ENCODE measurements around the gene MAD1L1. TPM values are rescaled to one million over a fixed set of nuclear protein-coding genes. Genes with fewer than 3 reads are reported as not detected.

The MAD1L1 gene
- total and polyA plus RNA-seq, 2 donors (not counting 3 experiments of a cell fraction or from before 2014, with no cell fraction given), result 34.1 to 42.3 TPM

GRCh38 chr7:1767524-1767923 is 465.2 kb downstream of the MAD1L1 start:
- no peak for FAIRE-seq
- H3K4me3 ChIP-seq (replicated peaks in 1 of 3; ENCODE audit: insufficient read depth in 1 of 3, low read depth in 1 of 3, low read length in 3 of 3), result no peak overlapping the region
- no peaks in the 10 kb centered on the region for H3K9me3 ChIP-seq (replicated peaks; ENCODE audit: control insufficient read depth, insufficient read depth, low read length)
- no peaks in the 10 kb centered on the region for H3K79me2 ChIP-seq (ENCODE audit: control insufficient read depth, insufficient read depth, low read length)
- H3K36me3 ChIP-seq (ENCODE audit: control insufficient read depth in 2 of 2, extremely low read depth in 1 of 2, insufficient read depth in 2 of 2, low read length in 2 of 2), result no peaks in the 10 kb centered on the region
- CTCF ChIA-PET, result no interaction called here
- no peaks in the 10 kb centered on the region for H3K9me1 ChIP-seq (replicated peaks; ENCODE audit: control insufficient read depth, extremely low read depth, insufficient read depth, low read length)
- no TSS peak for BruUV-seq (replicated peaks)
- no peaks in the 10 kb centered on the region for H4K20me1 ChIP-seq (replicated peaks; ENCODE audit: control insufficient read depth, extremely low read depth, insufficient read depth, low read length)
- DNase-seq (ENCODE audit: low read depth, low spot score), result no peak
- POLR2A ChIA-PET, result no interaction called here
- H3K27ac ChIP-seq (ENCODE audit: insufficient read depth, low read depth, low read length), result no peak overlapping the region
- no peaks in the 10 kb centered on the region for H3K4me1 ChIP-seq (ENCODE audit: control insufficient read depth, extremely low read depth, insufficient read depth, low read length)
- no peak for TF ChIP-seq GATA2 (IDR thresholded peaks at IDR 0.05; ENCODE audit: insufficient read depth, insufficient read length, low read depth, low read length)
- no peak for TF ChIP-seq POLR2AphosphoS5 (IDR thresholded peaks at IDR 0.05; ENCODE audit: insufficient read depth, low read depth, low read length)
- no peak for TF ChIP-seq FOS (IDR thresholded peaks at IDR 0.05; ENCODE audit: borderline replicate concordance, insufficient read depth, low read length)
- TF ChIP-seq, protein P1, sequence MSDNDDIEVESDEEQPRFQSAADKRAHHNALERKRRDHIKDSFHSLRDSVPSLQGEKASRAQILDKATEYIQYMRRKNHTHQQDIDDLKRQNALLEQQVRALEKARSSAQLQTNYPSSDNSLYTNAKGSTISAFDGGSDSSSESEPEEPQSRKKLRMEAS (IDR thresholded peaks at IDR 0.05; ENCODE audit: insufficient read depth, insufficient read length), result no peak
- TF ChIP-seq POLR2A (IDR thresholded peaks at IDR 0.05; ENCODE audit: low read depth, low read length), result no peak
- TF ChIP-seq MYC (IDR thresholded peaks at IDR 0.05; ENCODE audit: low read depth, low read length), result no peak
- TF ChIP-seq, protein P2, sequence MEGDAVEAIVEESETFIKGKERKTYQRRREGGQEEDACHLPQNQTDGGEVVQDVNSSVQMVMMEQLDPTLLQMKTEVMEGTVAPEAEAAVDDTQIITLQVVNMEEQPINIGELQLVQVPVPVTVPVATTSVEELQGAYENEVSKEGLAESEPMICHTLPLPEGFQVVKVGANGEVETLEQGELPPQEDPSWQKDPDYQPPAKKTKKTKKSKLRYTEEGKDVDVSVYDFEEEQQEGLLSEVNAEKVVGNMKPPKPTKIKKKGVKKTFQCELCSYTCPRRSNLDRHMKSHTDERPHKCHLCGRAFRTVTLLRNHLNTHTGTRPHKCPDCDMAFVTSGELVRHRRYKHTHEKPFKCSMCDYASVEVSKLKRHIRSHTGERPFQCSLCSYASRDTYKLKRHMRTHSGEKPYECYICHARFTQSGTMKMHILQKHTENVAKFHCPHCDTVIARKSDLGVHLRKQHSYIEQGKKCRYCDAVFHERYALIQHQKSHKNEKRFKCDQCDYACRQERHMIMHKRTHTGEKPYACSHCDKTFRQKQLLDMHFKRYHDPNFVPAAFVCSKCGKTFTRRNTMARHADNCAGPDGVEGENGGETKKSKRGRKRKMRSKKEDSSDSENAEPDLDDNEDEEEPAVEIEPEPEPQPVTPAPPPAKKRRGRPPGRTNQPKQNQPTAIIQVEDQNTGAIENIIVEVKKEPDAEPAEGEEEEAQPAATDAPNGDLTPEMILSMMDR (IDR thresholded peaks at IDR 0.05; ENCODE audit: extremely low read depth in 1 of 2, insufficient read depth in 1 of 2, low read depth in 1 of 2, low read length in 2 of 2), result no peak
- no peak for TF ChIP-seq EZH2 (IDR thresholded peaks at IDR 0.05; ENCODE audit: borderline replicate concordance, low read depth, low read length, severe bottlenecking)
- no peak for TF ChIP-seq JUN (IDR thresholded peaks at IDR 0.05; ENCODE audit: borderline replicate concordance, insufficient read depth, insufficient read length, low read depth)
- H3K9ac ChIP-seq (replicated peaks; ENCODE audit: extremely low read depth, insufficient read depth, low read length), result no peak overlapping the region
- dilution Hi-C loops (cut with MboI; ENCODE audit: extremely low pct_ligation_motif_present, low sequenced_read_pairs) (no loop called here), intact Hi-C loops (cut with micrococcal nuclease) (no loop called here)
- H3K27me3 ChIP-seq (ENCODE audit: control insufficient read depth in 2 of 2, insufficient read depth in 2 of 2, low read length in 2 of 2), result no peaks in the 10 kb centered on the region
- H3K4me2 ChIP-seq (ENCODE audit: insufficient read depth, low read length), result no peak overlapping the region
- H2AFZ ChIP-seq (ENCODE audit: low read depth, low read length), result no peak overlapping the region

Small RNA genes lying within 50 kb of the gene (microRNA-seq; reads per million reads assigned to microRNA genes)
- gene MIR4655 (ENCODE audit: borderline number of aligned reads, borderline replicate concordance) (not detected), gene MIR6836 (ENCODE audit: borderline number of aligned reads, borderline replicate concordance) (not detected)

Small RNA genes lying within 50 kb of the gene (small RNA-seq; reads per million reads assigned to genes)
- gene MIR4655 (ENCODE audit: insufficient read depth, insufficient read length, low read depth, low replicate concordance), result not detected

Other genes starting within 250 kb of the MAD1L1 start
- 20.8 and 21.3 TPM in 2 replicates for gene MRM2, start 9.3 kb upstream of the MAD1L1 start, total RNA-seq
- 8.2 and 10.6 TPM in 2 replicates for gene MRM2, start 9.3 kb upstream of the MAD1L1 start, polyA plus RNA-seq
- 23.9 and 26.0 TPM in 2 replicates for gene NUDT1, start 9.3 kb upstream of the MAD1L1 start, total RNA-seq
- 22.9 and 25.9 TPM in 2 replicates for gene NUDT1, start 9.3 kb upstream of the MAD1L1 start, polyA plus RNA-seq
- 41.4 and 50.3 TPM in 2 replicates for gene SNX8, start 81.5 kb upstream of the MAD1L1 start, total RNA-seq
- gene SNX8, start 81.5 kb upstream of the MAD1L1 start, polyA plus RNA-seq, result 24.5 and 49.1 TPM in 2 replicates
- 198 and 207 TPM in 2 replicates for gene EIF3B, start 121.9 kb upstream of the MAD1L1 start, total RNA-seq
- gene EIF3B, start 121.9 kb upstream of the MAD1L1 start, polyA plus RNA-seq, result 104 and 107 TPM in 2 replicates
- gene CHST12, start 170.7 kb upstream of the MAD1L1 start, total RNA-seq, result 28.8 and 30.2 TPM in 2 replicates
- 52.6 and 77.7 TPM in 2 replicates for gene CHST12, start 170.7 kb upstream of the MAD1L1 start, polyA plus RNA-seq
- gene GRIFIN, start 243.5 kb upstream of the MAD1L1 start, total RNA-seq, result not detected in 2 replicates
- not detected in 2 replicates for gene GRIFIN, start 243.5 kb upstream of the MAD1L1 start, polyA plus RNA-seq